NCI-H128 (cell line): Measurements from ENCODE around the gene UBAC2.

Experiments
- DNase-seq: peaks from one replicate; lab custom pipeline; 2025; ENCODE audit not compliant: unreplicated experiment; lab: John Stamatoyannopoulos, UW

The UBAC2 gene

GRCh38 chr13:99267927-99268326 lies 67.3 kb downstream of the UBAC2 start:
- no peak for DNase-seq

GRCh38 chr13:99268822-99269221 lies 68.2 kb downstream of the UBAC2 start:
- DNase-seq = no peak

- DNase-seq = no peak
These were observed 69.1 kb downstream of the UBAC2 start for GRCh38 chr13:99269627-99270241.

- DNase-seq = no peak
These were observed 69.9 kb downstream of the UBAC2 start for GRCh38 chr13:99270518-99270917.

GRCh38 chr13:99271249-99271648 lies 70.6 kb downstream of the UBAC2 start:
- no peak for DNase-seq

GRCh38 chr13:99272481-99272880 lies 71.8 kb downstream of the UBAC2 start:
- no peak for DNase-seq

- DNase-seq = no peak
These were observed 72.5 kb downstream of the UBAC2 start for GRCh38 chr13:99273128-99273527.

GRCh38 chr13:99275093-99275469 lies 74.4 kb downstream of the UBAC2 start:
- DNase-seq = no peak

- DNase-seq = no peak
These were observed 76.1 kb downstream of the UBAC2 start for GRCh38 chr13:99276706-99277105.

GRCh38 chr13:99277629-99278028 lies 77.0 kb downstream of the UBAC2 start:
- DNase-seq = no peak

GRCh38 chr13:99278200-99278599 lies 77.5 kb downstream of the UBAC2 start:
- no peak for DNase-seq

GRCh38 chr13:99278843-99279242 lies 78.2 kb downstream of the UBAC2 start:
- no peak for DNase-seq

- no peak for DNase-seq
These were observed 79.0 kb downstream of the UBAC2 start for GRCh38 chr13:99279637-99280036.

- no peak for DNase-seq
These were observed 79.5 kb downstream of the UBAC2 start for GRCh38 chr13:99280166-99280565.

GRCh38 chr13:99281811-99282263 lies 81.2 kb downstream of the UBAC2 start:
- DNase-seq = no peak

GRCh38 chr13:99282264-99283231 lies 81.9 kb downstream of the UBAC2 start:
- no peak for DNase-seq

- no peak for DNase-seq
These were observed 85.0 kb downstream of the UBAC2 start for GRCh38 chr13:99285432-99286182.

GRCh38 chr13:99287551-99287950 lies 86.9 kb downstream of the UBAC2 start:
- DNase-seq = no peak

GRCh38 chr13:99288089-99288488 lies 87.4 kb downstream of the UBAC2 start:
- DNase-seq = no peak

- no peak for DNase-seq
These were observed 88.6 kb downstream of the UBAC2 start for GRCh38 chr13:99289271-99289670.

- no peak for DNase-seq
These were observed 89.2 kb downstream of the UBAC2 start for GRCh38 chr13:99289674-99290337.
